Measurements from ENCODE around the gene KMT2C.
"Not testable (repeated sequence)": the region's sequence is repeated elsewhere in the genome, so short reads cannot be mapped to it uniquely, and the experiment has no call there.

Gene KMT2C

DNA sequence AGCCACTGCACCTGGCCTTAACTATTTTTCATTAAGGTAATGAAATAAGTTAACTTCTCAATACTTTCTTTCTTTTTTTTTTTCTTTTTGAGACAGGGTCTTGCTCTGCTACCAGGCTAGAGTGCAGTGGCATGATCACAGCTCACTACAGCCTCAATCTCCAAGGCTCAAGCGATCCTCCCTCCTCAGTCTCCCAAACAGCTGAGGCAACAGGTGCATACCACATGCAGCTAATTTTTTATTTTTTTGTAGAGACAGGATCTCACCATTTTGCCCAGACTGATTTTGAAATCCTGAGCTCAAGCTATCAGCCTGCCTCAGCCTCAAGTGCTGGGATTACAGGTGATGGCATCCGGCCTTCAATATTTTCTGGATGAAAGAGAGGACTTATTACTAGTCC is 21.0 kb downstream of the KMT2C start:
- no peak for TF ChIP-seq CTCF (IDR thresholded peaks at IDR 0.05; ENCODE audit: low read depth, low read length)
- no peak overlapping the region for H3K4me3 ChIP-seq (ENCODE audit: low read depth, low read length)

DNA sequence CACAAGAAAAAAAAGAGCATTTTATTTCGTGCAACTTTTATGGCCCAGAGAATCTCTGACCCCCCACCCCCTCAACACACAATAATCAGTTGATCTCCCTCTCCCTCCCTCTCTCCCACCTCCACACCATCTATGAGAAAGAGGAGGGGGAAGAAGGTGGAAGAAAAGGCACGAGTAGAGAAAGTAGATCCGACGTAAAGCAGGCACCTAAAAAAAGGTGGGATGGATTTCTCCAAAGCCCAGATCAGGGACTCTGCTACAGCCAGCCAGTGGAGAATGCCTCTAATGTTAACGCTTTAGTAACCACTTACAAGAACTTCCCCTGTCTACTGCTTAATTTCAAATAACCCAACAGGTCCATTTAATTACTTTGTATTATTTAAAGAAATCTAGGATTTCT is 24.4 kb downstream of the KMT2C start:
- no peaks in the 10 kb centered on the region for H3K9me3 ChIP-seq (ENCODE audit: severe bottlenecking)
- no peak for TF ChIP-seq CTCF (IDR thresholded peaks at IDR 0.05; ENCODE audit: low read depth, low read length)
- no peak for DNase-seq
- H3K27ac ChIP-seq: no peak overlapping the region
- H3K36me3 ChIP-seq: no peaks in the 10 kb centered on the region
- no peaks in the 10 kb centered on the region for H3K27me3 ChIP-seq (ENCODE audit: insufficient read depth, low read depth, severe bottlenecking)
- H3K4me3 ChIP-seq (ENCODE audit: low read depth, low read length): no peak overlapping the region

More for the DNA sequence above, 21.0 kb downstream of the KMT2C start:
- no peak for DNase-seq
- Histone ChIP-seq H3K36me3 (no peaks in the 10 kb centered on the region), H3K27me3 (ENCODE audit: insufficient read depth, low read depth, severe bottlenecking) (no peaks in the 10 kb centered on the region), H3K27ac (no peak overlapping the region), H3K9me3 (ENCODE audit: severe bottlenecking) (no peaks in the 10 kb centered on the region)

DNA sequence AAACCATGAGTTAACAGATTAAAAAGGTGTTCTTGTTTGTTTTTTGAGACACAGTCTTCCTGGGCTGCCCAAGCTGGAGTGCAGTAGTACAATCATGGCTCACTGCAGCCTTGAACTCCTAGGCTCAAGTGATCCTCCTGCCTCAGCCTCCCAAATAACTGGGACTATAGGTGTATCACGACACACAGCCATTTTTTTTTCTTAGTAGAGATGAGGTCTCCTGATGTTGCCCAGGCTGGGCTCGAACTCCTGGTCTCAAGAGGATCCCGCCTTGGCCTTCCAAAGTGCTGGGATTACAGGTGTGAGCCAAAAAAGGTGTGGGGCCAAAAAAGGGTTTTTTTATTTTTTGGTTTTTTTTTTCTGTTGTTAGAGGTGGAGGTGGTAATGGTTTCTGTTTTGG is 29.3 kb downstream of the KMT2C start:
- no peaks in the 10 kb centered on the region for H3K36me3 ChIP-seq
- peaks cover 2% of the 10 kb centered on the region for H3K27me3 ChIP-seq (ENCODE audit: insufficient read depth, low read depth, severe bottlenecking)
- DNase-seq: no peak
- H3K9me3 ChIP-seq (ENCODE audit: severe bottlenecking): no peaks in the 10 kb centered on the region
- TF ChIP-seq CTCF (IDR thresholded peaks at IDR 0.05; ENCODE audit: low read depth, low read length): no peak
- no peak overlapping the region for H3K4me3 ChIP-seq (ENCODE audit: low read depth, low read length)
- H3K27ac ChIP-seq: no peak overlapping the region

DNA sequence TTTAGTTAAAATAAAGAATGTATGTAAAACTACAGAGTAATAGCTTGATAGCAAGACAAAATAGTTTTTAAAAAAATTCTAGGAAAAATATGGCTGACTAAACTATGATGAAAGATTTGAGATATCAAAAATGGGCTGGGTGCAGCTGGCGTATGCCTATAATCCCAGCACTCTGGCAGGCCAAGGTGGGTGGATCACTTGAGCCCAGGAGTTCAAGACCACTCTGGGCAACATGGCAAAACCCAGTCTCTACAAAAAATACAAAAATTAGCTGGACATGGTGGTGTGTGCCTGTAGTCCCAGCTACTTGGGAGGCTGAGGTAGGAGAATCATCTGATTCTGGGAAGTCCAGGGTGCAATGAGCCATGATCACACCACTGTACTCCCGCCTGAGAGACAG is 29.8 kb downstream of the KMT2C start:
- not testable (repeated sequence) for H3K9me3 ChIP-seq (ENCODE audit: severe bottlenecking); H3K36me3 ChIP-seq; DNase-seq; H3K4me3 ChIP-seq (ENCODE audit: low read depth, low read length); H3K27me3 ChIP-seq (ENCODE audit: insufficient read depth, low read depth, severe bottlenecking); H3K27ac ChIP-seq

DNA sequence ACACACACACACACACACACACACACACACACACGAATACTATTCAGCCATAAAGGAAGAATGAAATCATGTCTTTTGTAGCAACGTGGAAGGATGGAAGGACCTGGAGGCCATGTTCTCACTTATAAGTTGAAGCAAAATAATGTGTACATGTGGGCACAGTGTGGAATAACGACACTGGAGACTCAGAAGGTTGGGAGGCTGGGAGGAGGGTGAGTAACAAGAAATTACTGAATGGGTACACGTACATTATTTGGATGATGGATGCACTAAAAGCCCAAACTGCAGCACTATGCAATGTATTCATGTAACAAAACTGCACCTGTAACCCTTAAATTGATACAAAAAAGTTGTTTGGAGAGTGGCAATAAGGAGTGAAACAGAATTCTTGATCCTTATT is 32.1 kb downstream of the KMT2C start:
- H3K27ac ChIP-seq: no peak overlapping the region
- no peak for TF ChIP-seq CTCF (IDR thresholded peaks at IDR 0.05; ENCODE audit: low read depth, low read length)
- H3K4me3 ChIP-seq (ENCODE audit: low read depth, low read length): no peak overlapping the region
- no peaks in the 10 kb centered on the region for H3K9me3 ChIP-seq (ENCODE audit: severe bottlenecking)
- DNase-seq: no peak
- H3K36me3 ChIP-seq: no peaks in the 10 kb centered on the region
- peaks cover 2% of the 10 kb centered on the region for H3K27me3 ChIP-seq (ENCODE audit: insufficient read depth, low read depth, severe bottlenecking)

- Histone ChIP-seq H3K9me3 (ENCODE audit: severe bottlenecking) (no peaks in the 10 kb centered on the region), H3K27me3 (ENCODE audit: insufficient read depth, low read depth, severe bottlenecking) (peaks cover 2% of the 10 kb centered on the region), H3K4me3 (ENCODE audit: low read depth, low read length) (no peak overlapping the region), H3K36me3 (no peaks in the 10 kb centered on the region; the same call in 1 of the 2 replicates), H3K27ac (no peak overlapping the region)
- no peak for TF ChIP-seq CTCF (IDR thresholded peaks at IDR 0.05; ENCODE audit: low read depth, low read length)
- no peak for DNase-seq
Measured at GRCh38 chr7:152402384-152403250, 33.2 kb downstream of the KMT2C start.
